ENCODE results near the gene NCL.
"Not testable (repeated sequence)": the region's sequence is repeated elsewhere in the genome, so short reads cannot be mapped to it uniquely, and the experiment has no call there.

NCL gene

GRCh38 chr2:231427116-231427515 lies 37.2 kb downstream of the NCL start:
- no peak for DNase-seq

- DNase-seq, result no peak
These were observed 38.2 kb downstream of the NCL start for GRCh38 chr2:231425811-231426703.

GRCh38 chr2:231425291-231425810 lies 38.9 kb downstream of the NCL start:
- DNase-seq, result no peak

- DNase-seq, result no peak
These were observed 41.1 kb downstream of the NCL start for GRCh38 chr2:231423176-231423575.

GRCh38 chr2:231422056-231422455 lies 42.2 kb downstream of the NCL start:
- no peak for DNase-seq

- DNase-seq, result no peak
These were observed 43.2 kb downstream of the NCL start for GRCh38 chr2:231421051-231421580.

- DNase-seq, result no peak
These were observed 45.3 kb downstream of the NCL start for GRCh38 chr2:231418820-231419640.

GRCh38 chr2:231415029-231415428 lies 49.3 kb downstream of the NCL start:
- no peak for DNase-seq

GRCh38 chr2:231413921-231414476 lies 50.3 kb downstream of the NCL start:
- no peak for DNase-seq

- no peak for DNase-seq
These were observed 50.8 kb downstream of the NCL start for GRCh38 chr2:231413456-231413855.

GRCh38 chr2:231412618-231412963 lies 51.7 kb downstream of the NCL start:
- no peak for DNase-seq

- peak; percentile 54 for DNase-seq
These were observed 52.3 kb downstream of the NCL start for GRCh38 chr2:231411831-231412617.

GRCh38 chr2:231411237-231411636 lies 53.0 kb downstream of the NCL start:
- no peak for DNase-seq

GRCh38 chr2:231410293-231411004 lies 53.8 kb downstream of the NCL start:
- DNase-seq, result no peak

- no peak for DNase-seq
These were observed 54.5 kb downstream of the NCL start for GRCh38 chr2:231409776-231410175.

GRCh38 chr2:231408304-231408703 lies 56.0 kb downstream of the NCL start:
- DNase-seq, result not testable (repeated sequence)

- DNase-seq, result not testable (repeated sequence)
These were observed 56.6 kb downstream of the NCL start for GRCh38 chr2:231407686-231408085.

- not testable (repeated sequence) for DNase-seq
These were observed 58.5 kb downstream of the NCL start for GRCh38 chr2:231405601-231406367.

GRCh38 chr2:231404183-231404578 lies 60.1 kb downstream of the NCL start:
- not testable (repeated sequence) for DNase-seq
